Peyer's patch (tissue), 4 donors: ENCODE results near the gene GALNT6.

Source experiments
- POLR2A ChIP-seq, 2 donors: fragments of 450-650 bp; IDR thresholded peaks; one replicate each; pipeline ENCODE4 v1.5.1; 2017; ENCODE audit warnings: antibody characterized with exemption in 2 of 2, mild to moderate bottlenecking in 2 of 2, moderate library complexity in 2 of 2
- TF ChIP-seq, protein P1 (sequence below), 6 experiments: fragments of 450-650 bp in 4 of 6; fragments of 200-600 bp in 2 of 6; sonication (generic) in 1 of 6; IDR thresholded peaks; one replicate each; pipeline ENCODE4 v1.5.1; 2017 to 2019; ENCODE audit warnings: antibody characterized with exemption in 6 of 6, mild to moderate bottlenecking in 3 of 6, moderate library complexity in 1 of 6

DNA sequence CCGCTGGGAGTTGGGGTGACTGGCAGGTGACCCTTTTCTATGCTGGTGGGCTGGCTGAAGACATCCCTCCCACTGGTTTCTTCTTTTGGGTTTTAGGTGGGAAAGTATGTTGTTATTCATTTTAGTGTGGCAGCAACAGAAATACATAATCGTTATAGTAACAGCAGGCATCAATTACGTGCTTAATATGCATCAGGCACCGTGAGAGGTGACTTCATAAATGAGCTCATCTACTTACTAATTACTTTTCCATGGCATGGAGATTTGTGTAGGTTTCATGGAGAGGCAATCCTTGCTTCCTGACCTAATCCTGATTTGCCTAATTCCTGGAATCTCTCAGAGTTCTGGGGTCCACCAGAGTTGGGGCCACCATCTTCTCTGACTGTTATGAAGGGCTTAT lies 31.4 kb downstream of the GALNT6 start:
- TF ChIP-seq, protein P1, sequence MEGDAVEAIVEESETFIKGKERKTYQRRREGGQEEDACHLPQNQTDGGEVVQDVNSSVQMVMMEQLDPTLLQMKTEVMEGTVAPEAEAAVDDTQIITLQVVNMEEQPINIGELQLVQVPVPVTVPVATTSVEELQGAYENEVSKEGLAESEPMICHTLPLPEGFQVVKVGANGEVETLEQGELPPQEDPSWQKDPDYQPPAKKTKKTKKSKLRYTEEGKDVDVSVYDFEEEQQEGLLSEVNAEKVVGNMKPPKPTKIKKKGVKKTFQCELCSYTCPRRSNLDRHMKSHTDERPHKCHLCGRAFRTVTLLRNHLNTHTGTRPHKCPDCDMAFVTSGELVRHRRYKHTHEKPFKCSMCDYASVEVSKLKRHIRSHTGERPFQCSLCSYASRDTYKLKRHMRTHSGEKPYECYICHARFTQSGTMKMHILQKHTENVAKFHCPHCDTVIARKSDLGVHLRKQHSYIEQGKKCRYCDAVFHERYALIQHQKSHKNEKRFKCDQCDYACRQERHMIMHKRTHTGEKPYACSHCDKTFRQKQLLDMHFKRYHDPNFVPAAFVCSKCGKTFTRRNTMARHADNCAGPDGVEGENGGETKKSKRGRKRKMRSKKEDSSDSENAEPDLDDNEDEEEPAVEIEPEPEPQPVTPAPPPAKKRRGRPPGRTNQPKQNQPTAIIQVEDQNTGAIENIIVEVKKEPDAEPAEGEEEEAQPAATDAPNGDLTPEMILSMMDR (IDR thresholded peaks at IDR 0.05) = no peak
- TF ChIP-seq POLR2A (IDR thresholded peaks at IDR 0.05) = no peak
